GM18868 (cell line): Measurements from ENCODE around the gene GULP1.
"Not testable (repeated sequence)": the region's sequence is repeated elsewhere in the genome, so short reads cannot be mapped to it uniquely, and the experiment has no call there.

Experiments
- ATAC-seq: cut with Tn5 transposase; IDR thresholded peaks from one replicate; pipeline ENCODE4 v1.9.1; 2021; ENCODE audit warnings: mild to moderate bottlenecking, moderate library complexity; ENCODE audit not compliant: unreplicated experiment

The GULP1 gene

GRCh38 chr2:188291617-188292347 is at the start of gene GULP1:
Gene GULP1 (plus strand): TSS chr2:188291874. CDS start chr2:188477703, 185,829 bp downstream.
- no peak for ATAC-seq

DNA sequence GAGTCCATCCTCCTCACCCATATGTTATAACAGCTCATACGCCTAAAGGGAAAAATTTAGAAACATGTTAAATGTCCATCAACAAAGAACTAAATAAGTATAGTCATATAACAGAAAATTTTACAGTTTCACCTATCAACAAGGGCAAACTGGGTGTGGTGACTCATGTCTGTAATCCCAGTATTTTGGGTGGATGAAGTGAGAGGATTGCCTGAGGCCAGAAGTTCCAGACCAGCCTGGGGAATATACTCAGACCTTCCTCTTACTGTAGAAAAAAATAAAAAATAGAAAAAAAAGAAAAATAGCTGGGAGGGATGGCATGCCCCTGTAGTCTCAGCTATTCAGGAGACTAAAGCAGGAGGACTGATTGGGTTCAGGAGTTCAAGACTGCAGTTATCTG is 48.3 kb upstream of the GULP1 start:
- no peak for ATAC-seq

GRCh38 chr2:188244383-188244782 is 47.3 kb upstream of the GULP1 start:
- ATAC-seq = no peak

GRCh38 chr2:188245230-188245629 is 46.4 kb upstream of the GULP1 start:
- no peak for ATAC-seq

DNA sequence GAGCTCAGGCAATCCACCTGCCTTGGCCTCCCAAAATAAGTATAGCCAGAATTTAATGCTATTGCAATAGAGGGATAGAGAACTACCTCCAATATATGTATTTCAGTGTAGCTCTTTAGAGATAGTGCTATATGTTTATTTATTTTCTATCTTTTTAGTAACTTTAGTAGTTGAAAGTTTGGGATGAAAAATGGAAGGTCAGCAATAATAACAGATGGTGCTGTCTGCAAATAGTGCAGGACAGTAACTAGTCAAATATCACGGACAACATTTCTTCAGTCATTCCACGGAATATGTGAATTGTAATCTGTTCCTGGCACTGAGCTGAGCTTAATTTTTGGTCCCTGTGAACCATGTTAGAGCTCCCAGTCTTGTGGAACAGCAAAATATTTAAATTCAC is 43.2 kb upstream of the GULP1 start:
- no peak for ATAC-seq

DNA sequence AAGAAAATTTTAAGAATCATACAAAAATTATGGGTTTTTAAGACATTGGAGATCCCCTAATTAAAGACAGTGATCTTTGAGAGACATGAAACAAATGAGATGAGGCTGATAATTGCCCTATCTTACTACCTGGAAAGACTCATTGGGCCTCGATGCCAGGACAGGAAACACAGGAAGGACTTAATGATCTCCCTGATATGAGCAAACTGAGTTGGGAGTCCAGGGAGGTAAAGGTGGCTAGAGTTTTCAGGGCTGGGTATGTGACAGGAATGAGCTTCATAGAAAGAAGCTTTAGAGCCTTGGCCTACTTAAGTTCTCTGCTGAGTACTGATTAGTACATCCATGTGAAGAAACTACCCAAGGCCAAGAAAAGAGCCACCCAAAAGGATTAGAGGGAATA is 40.6 kb upstream of the GULP1 start:
- no peak for ATAC-seq

- peak; percentile 62 for ATAC-seq
These were observed 35.3 kb upstream of the GULP1 start for GRCh38 chr2:188256420-188256819.

DNA sequence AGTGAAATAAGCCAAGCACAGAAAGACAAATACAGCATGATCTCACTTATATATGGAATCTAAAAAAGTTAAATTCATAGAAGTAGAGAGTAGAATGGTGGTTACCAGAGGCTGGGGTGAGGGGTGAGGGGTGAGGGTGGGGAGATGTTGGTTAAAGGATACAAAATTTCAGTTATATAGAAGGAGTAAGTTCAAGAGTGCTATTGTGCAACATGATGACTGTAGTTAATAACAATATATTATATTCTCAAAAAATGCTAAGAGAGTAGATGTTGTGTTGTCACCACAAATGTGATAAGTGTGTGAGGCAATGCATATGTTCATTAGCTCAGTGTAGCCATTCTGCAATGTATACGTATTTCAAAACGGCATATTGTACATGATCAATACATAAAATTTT is 26.4 kb upstream of the GULP1 start:
- no peak for ATAC-seq

DNA sequence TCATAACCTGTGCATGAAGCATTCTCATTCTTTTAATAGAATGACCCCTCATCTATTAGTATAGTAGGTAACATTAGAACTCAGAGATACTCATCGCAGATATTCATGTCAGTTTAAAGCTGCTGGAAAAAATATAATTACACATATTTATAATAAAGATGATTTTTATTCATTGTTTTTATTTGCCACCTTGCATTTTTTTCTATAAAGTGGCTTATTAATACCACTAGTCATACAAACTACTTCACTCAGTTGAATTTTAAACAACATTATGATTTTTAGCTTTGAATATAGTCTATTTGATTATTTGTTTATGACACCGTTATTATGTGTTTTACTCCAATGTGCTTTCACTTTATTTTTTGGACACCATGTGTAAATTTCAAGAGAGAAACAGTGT is 23.9 kb upstream of the GULP1 start:
- no peak for ATAC-seq

GRCh38 chr2:188269004-188269403 is 22.7 kb upstream of the GULP1 start:
- ATAC-seq = no peak

DNA sequence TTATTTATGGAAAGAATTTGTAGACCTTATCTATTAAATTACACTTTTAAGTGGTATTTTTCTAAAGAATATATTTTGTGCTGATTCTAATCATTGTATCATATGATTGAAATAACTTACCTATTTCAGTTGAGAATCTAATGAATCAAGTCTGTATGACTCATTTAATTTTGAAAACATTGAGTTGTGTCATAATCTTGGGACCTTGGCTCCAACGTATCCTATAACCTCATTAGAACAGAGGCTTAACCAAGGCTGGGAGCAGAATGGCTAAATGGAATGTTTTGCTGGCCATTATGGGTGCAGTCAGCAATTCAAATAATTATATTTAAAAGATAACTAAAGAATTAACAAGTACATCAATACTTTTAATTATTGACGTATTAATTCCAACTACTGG is 19.6 kb upstream of the GULP1 start:
- no peak for ATAC-seq

- no peak for ATAC-seq
These were observed 17.4 kb upstream of the GULP1 start for GRCh38 chr2:188274274-188274673.

DNA sequence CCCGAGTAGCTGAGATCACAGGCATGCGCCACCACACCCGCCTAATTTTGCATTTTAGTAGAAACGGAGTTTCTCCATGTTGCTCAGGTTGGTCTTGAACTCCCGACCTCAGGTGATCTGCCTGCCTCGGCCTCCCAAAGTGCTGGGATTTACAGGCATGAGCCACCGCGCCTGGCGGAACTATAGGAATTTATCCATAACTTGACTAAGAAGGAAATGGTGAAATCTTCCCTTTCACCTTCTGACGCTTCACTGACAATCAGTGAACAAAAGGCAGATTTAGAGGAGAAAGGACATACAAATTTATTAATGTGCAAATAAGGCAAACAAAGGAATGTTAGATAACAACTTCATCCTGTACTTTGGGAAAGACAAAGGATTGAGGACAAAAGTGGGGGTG is 15.4 kb upstream of the GULP1 start:
- no peak for ATAC-seq

GRCh38 chr2:188277786-188278185 is 13.9 kb upstream of the GULP1 start:
- no peak for ATAC-seq

DNA sequence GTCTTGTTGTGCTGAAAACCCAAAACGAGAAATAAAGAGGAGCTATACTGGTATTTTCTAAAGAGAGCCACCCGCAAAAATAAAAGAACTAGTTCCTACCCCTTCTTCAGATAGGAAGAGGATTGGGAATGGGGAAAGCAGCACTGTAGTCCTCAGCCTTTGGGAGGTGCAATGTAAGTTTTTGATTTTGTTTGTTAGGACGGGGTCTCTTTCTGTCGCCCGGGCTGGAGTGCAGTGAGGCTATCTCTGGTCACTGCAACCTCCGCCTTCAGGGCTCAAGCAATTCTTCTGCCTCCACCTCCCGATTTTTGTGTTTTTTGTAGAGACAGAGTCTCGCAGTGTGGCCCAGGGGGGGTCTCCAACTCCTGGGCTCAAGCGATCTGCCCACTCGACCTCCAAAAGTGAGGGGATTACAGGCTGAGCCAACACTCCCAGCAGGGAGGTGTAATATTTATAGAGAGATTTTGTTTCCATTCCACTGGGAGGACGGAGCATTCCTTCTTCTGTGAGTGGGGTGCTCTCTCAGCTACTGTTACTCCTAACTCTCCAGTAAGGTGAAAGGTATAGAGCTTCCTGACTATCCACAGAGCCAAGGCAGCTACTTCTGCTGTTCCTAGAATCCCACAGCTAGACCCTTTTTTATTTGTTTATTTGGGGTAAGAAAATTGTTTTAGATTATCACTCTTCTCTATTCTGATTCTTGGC is 13.1 kb upstream of the GULP1 start:
- no peak for ATAC-seq

GRCh38 chr2:188279093-188279445 is 12.6 kb upstream of the GULP1 start:
- no peak for ATAC-seq

DNA sequence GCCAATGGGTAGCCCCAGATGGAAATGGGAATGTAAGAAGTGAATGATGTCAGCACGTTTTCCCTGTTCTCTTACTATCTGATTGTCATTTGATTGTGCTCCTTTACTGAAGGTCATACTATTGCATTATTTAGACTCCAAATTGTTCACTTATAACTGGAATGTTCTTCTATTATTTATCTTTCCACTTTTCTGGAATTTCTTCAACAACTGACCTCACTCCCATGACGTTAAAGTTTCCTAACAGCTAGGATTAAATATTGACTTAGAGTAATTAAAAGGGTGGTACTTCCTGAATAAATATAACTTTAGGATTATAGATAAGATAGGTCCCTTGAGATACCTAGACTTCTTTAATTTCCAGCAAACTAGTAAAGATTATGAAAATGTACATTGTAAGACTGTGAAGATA is 10.9 kb upstream of the GULP1 start:
- ATAC-seq = no peak

DNA sequence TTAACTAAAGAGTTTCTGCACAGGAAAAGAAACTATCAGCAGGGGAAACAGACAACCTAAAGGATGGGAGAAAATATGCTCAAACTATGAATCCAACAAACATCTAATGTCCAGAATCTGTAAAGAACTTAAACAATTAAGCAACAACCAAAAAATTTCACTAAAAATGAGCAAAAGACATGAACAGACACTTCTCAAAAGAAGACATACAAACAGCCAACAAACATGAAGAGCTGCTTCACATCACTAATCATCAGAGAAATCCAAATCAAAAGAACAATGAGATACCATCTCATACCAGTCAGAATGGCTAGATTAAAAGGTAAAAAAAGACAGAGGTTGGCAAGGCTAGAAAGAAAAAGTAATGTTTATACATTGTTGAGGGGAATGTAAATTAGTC is 8.8 kb upstream of the GULP1 start:
- no peak for ATAC-seq

DNA sequence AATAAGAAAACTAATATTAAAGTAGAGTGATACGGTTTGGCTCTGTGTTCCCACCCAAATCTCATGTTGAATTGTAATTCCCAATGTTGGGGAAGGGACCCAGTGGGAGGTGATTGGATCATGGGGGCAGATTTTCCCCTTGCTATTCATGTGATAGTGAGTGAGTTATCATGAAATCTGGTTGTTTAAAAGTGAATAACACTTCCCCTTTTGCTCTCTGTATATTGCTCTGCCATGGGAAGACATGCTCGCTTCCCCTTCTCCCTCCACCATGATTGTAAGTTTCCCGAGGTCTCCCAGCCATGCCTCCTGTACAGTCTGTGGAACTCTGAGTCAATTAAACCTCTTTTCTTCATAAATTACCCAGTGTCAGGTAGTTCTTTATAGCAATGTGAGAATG is 7.4 kb upstream of the GULP1 start:
- ATAC-seq = not testable (repeated sequence)

DNA sequence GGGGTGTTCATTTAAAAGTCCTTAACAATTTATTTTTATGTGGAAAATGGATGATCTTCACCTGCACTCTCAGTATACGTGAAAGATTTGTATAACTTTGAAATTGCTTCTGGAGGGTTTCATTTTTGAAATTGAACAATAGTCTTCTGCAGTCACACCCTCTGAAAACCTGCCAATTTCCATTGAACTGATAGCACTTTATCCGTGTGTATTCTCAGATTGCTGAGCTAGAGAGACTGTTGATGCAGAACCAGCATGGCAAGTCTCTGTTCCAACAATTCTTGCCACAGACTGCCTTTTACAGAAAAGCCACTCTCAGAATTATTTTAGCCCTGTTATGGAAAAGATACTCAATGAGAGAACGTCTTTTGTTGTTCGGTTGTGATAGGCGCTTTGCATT is 6.6 kb upstream of the GULP1 start:
- ATAC-seq = no peak

- no peak for ATAC-seq
These were observed 5.9 kb upstream of the GULP1 start for GRCh38 chr2:188285774-188286173.

- no peak for ATAC-seq
These were observed 495 bp upstream of the GULP1 start for GRCh38 chr2:188291142-188291616.
